IMR-90 (cell line): ENCODE results near the gene ASCL1.

Experiments
- CHD1 ChIP-seq: IDR thresholded peaks from 2 replicates; pipeline ENCODE4 v1.6.1; 2012; ENCODE audit warnings: low read depth, low read length, improper control_type of control experiment
- ELK1 ChIP-seq: fragments of 150-350 bp; IDR thresholded peaks from 2 replicates; pipeline ENCODE4 v1.6.1; 2016; ENCODE audit warnings: low read depth, mild to moderate bottlenecking, low read length, moderate library complexity, borderline replicate concordance
- MAFK ChIP-seq: IDR thresholded peaks from 2 replicates; pipeline ENCODE4 v1.6.1; 2012; ENCODE audit warnings: low read depth, low read length, improper control_type of control experiment
- MAZ ChIP-seq: IDR thresholded peaks from 2 replicates; pipeline ENCODE4 v1.6.1; 2012; ENCODE audit warnings: low read depth, mild to moderate bottlenecking, low read length, improper control_type of control experiment, moderate library complexity, borderline replicate concordance
- MXI1 ChIP-seq: IDR thresholded peaks from 2 replicates; pipeline ENCODE4 v1.6.1; 2012; ENCODE audit warnings: low read depth, mild to moderate bottlenecking, low read length, moderate library complexity, borderline replicate concordance
- NFE2L2 ChIP-seq: fragments of 150-350 bp; IDR thresholded peaks from 2 replicates; pipeline ENCODE4 v1.6.1; 2016; ENCODE audit warnings: low read depth, mild to moderate bottlenecking, low read length
- POLR2A ChIP-seq: IDR thresholded peaks from 2 replicates; pipeline ENCODE4 v1.6.1; 2012; ENCODE audit warnings: mild to moderate bottlenecking, low read depth, low read length
- RAD21 ChIP-seq: IDR thresholded peaks from 2 replicates; pipeline ENCODE4 v1.6.1; 2012; ENCODE audit warnings: low read length, improper control_type of control experiment
- RCOR1 ChIP-seq: IDR thresholded peaks from 2 replicates; pipeline ENCODE4 v1.6.1; 2012; ENCODE audit warnings: mild to moderate bottlenecking, low read length, improper control_type of control experiment; ENCODE audit not compliant: insufficient replicate concordance
- RFX5 ChIP-seq: IDR thresholded peaks from 2 replicates; pipeline ENCODE4 v1.8.0; 2012; ENCODE audit warnings: low read depth, mild to moderate bottlenecking, low read length, moderate library complexity
- SMC3 ChIP-seq: fragments of 150-350 bp; IDR thresholded peaks from 2 replicates; pipeline ENCODE4 v1.6.1; 2016; ENCODE audit warnings: low read depth, mild to moderate bottlenecking, antibody characterized with exemption, low read length, moderate library complexity
- TF ChIP-seq, protein P1 (sequence below): conservative IDR thresholded peaks from 2 replicates; pipeline ENCODE4 v1.5.1; 2012; ENCODE audit warnings: mild to moderate bottlenecking, low read depth, low read length, improper control_type of control experiment
- TF ChIP-seq, protein P2 (sequence below): fragments of 150-350 bp; IDR thresholded peaks from 2 replicates; pipeline ENCODE4 v1.6.1; 2017; ENCODE audit warnings: mild to moderate bottlenecking, antibody characterized with exemption, low read length, low read depth

GRCh38 chr12:102933168-102933567 lies 24.3 kb upstream of the ASCL1 start:
- no peak for TF ChIP-seq NFE2L2
- no peak for TF ChIP-seq RCOR1
- TF ChIP-seq, protein P1, sequence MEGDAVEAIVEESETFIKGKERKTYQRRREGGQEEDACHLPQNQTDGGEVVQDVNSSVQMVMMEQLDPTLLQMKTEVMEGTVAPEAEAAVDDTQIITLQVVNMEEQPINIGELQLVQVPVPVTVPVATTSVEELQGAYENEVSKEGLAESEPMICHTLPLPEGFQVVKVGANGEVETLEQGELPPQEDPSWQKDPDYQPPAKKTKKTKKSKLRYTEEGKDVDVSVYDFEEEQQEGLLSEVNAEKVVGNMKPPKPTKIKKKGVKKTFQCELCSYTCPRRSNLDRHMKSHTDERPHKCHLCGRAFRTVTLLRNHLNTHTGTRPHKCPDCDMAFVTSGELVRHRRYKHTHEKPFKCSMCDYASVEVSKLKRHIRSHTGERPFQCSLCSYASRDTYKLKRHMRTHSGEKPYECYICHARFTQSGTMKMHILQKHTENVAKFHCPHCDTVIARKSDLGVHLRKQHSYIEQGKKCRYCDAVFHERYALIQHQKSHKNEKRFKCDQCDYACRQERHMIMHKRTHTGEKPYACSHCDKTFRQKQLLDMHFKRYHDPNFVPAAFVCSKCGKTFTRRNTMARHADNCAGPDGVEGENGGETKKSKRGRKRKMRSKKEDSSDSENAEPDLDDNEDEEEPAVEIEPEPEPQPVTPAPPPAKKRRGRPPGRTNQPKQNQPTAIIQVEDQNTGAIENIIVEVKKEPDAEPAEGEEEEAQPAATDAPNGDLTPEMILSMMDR = no peak
- no peak for TF ChIP-seq POLR2A
- TF ChIP-seq RAD21 = no peak
- no peak for TF ChIP-seq CHD1
- no peak for TF ChIP-seq MAFK
- TF ChIP-seq, protein P2, sequence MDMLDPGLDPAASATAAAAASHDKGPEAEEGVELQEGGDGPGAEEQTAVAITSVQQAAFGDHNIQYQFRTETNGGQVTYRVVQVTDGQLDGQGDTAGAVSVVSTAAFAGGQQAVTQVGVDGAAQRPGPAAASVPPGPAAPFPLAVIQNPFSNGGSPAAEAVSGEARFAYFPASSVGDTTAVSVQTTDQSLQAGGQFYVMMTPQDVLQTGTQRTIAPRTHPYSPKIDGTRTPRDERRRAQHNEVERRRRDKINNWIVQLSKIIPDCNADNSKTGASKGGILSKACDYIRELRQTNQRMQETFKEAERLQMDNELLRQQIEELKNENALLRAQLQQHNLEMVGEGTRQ = no peak
- no peak for TF ChIP-seq MXI1
- TF ChIP-seq ELK1 = no peak
- no peak for TF ChIP-seq SMC3
- TF ChIP-seq RFX5 = no peak
- TF ChIP-seq MAZ = no peak
